NCI-H2029 (cell line): ENCODE data around the gene PCGF3.
"Not testable (repeated sequence)": the region's sequence is repeated elsewhere in the genome, so short reads cannot be mapped to it uniquely, and the experiment has no call there.

Experiments
- DNase-seq: peaks from one replicate; lab custom pipeline; 2025; lab: John Stamatoyannopoulos, UW

The PCGF3 gene

DNA sequence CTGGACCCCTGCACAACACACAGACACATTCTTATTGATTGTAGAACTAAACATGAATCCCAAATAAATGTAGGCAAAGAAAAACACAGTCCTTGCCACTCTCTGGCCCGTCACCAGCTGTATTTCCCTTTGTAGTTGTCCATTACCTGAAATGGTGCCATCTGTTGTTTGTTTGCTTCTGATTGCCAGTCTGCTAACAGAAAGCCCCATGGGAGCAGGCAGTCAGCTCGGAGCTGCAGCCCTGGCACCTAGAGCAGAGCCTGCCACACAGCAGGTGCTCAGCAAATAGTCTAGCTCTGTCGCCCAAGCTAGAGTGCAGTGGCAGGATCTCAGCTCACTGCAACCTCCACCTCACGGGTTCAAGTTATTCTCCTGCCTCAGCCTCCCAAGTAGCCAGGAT is 91.4 kb downstream of the PCGF3 start:
- no peak for DNase-seq

DNA sequence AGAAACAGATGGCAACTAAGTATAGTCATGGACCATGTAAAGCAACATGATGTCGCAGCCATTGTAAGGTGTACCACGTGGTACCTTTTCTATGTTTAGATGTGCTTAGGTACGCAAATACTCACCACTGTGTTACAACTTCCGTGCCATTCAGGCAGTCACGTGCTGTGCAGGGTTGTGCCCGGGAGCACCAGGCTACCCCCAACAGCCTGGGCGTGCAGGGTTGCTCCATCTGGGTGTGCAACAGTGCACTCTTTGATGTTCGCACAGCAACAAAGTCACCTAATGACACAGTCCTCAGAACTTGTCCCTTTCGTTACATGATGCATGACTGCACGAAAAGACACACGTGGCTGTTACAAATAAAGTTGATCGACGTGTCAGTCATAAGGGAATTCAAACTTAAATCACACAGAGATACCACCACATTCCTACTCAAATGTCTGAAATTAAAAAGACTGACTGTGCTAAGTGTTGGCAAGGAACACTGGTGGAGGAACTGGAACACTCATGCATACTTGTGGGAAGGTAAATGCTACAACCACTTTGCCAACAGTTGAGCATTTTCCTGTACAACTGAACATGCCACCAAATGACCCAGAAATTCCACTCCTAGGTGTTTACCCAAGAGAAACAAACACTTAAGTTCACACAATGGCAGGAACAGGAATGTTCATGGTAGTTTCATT is 95.9 kb downstream of the PCGF3 start:
- no peak for DNase-seq

DNA sequence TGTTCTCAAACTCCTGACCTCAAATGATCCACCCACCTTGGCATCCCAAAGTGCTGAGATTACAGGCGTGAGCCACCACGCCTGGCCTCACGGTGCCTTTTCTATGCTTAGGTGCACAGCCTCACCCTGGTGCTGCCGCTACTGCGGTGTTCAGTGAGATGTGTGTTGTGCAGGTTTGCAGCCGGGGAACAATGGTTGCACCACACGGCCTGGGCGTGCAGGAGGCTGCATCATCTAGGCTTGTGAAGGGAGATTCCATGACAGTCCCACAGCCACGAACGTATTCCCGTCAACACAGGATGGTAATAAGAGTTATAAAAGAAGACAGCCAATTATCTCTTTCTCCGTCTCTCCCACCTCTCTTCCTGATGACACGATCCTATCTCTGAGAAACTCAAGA is 98.3 kb downstream of the PCGF3 start:
- no peak for DNase-seq

DNA sequence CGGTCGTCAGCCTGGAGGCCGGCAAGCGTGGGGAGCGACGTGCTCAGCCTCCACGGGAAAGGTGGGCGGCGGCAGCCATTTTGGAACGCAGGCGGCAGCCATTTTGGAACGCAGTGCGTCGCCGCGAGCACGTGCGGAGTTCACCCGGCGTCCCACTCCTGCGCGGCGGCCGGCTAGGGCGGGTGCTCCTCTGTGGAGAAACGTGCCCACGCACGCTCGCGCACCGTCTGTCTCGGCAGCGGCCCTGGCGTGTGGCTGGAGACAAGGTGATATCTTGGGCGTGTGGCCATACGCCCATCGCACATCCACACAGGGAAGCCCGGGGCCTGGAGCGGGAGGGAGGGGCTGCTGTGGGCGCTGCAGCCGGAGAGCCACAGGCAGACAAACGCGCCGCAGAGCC is 99.2 kb downstream of the PCGF3 start:
- no peak for DNase-seq

- DNase-seq = not testable (repeated sequence)
These were observed 101.3 kb downstream of the PCGF3 start for GRCh38 chr4:806979-807378.

- no peak for DNase-seq
These were observed 102.2 kb downstream of the PCGF3 start for GRCh38 chr4:807792-808191.

DNA sequence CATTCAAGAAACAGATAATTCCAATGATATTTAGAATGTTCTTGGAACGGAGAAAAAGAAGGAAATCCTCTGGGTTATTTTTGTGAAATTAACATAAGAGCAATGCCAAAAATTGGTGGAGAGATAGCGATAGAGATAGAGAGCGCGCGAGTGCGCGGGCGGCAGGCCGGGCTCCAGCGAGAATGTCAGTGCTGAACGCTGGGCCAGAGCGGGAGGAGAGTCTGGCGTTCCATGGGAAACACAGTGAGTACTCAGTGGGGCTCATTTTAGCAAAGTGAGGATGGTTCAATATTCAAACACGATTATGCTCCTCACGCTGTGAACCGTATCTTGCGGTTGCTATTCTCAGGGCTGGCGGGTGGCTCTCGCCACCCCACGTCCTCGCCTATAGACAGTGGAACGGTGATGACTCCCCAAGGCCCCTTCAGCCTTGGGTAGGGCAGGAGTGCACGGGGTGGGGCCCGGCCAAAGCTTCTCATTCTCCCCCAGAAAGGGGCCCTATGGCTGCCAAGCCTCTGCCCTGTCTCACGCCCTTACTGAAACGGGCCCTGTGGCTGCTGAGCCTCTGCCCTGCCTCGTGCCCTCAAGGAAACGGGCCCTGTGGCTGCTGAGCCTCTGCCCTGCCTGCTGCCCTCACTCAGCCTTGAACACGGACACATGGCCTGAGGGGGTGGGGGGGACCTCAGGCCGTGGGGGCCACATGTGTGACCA is 103.4 kb downstream of the PCGF3 start:
- no peak for DNase-seq

- DNase-seq = no peak
These were observed 108.3 kb downstream of the PCGF3 start for GRCh38 chr4:813900-814299.

- no peak for DNase-seq
These were observed 108.7 kb downstream of the PCGF3 start for GRCh38 chr4:814312-814850.

GRCh38 chr4:815464-816146 is 110.0 kb downstream of the PCGF3 start:
- DNase-seq = peak; percentile 36

GRCh38 chr4:818106-818921 is 112.7 kb downstream of the PCGF3 start:
- no peak for DNase-seq

GRCh38 chr4:819401-820229 is 114.0 kb downstream of the PCGF3 start:
- DNase-seq = no peak
